HS-27A (cell line): ENCODE data around the gene BCL10.
A peak's percentile ranks its signal among the peaks of the same experiment; 100 is the strongest.
"Not testable (repeated sequence)": the region's sequence is repeated elsewhere in the genome, so short reads cannot be mapped to it uniquely, and the experiment has no call there.

Experiments
- DNase-seq: peaks from one replicate; pipeline ENCODE4 v3.0.0-alpha.2; 2012; ENCODE audit warnings: low read depth, missing footprints

BCL10 gene

GRCh38 chr1:85264150-85264549, 12.3 kb downstream of the BCL10 start:
- no peak for DNase-seq

GRCh38 chr1:85262985-85263384, 13.4 kb downstream of the BCL10 start:
- no peak for DNase-seq

GRCh38 chr1:85259912-85260274, 16.5 kb downstream of the BCL10 start:
- no peak for DNase-seq

- DNase-seq = peak; percentile 71
These were observed 17.1 kb downstream of the BCL10 start, which contains the start of gene C1orf52 for GRCh38 chr1:85259118-85259911. C1orf52 (minus strand) TSS chr1:85259662; CDS start chr1:85259633, 29 bp downstream.

GRCh38 chr1:85258536-85259117, 17.8 kb downstream of the BCL10 start:
- DNase-seq = no peak

- not testable (repeated sequence) for DNase-seq
These were observed 27.4 kb downstream of the BCL10 start for GRCh38 chr1:85249042-85249441.

- DNase-seq = no peak
These were observed 30.5 kb downstream of the BCL10 start for GRCh38 chr1:85245891-85246290.

- DNase-seq = no peak
These were observed 31.0 kb downstream of the BCL10 start for GRCh38 chr1:85245456-85245855.

GRCh38 chr1:85244271-85245061, 32.0 kb downstream of the BCL10 start:
- no peak for DNase-seq

GRCh38 chr1:85243372-85243771, 33.1 kb downstream of the BCL10 start:
- no peak for DNase-seq

GRCh38 chr1:85240643-85241042, 35.8 kb downstream of the BCL10 start:
- DNase-seq = no peak

GRCh38 chr1:85240174-85240601, 36.2 kb downstream of the BCL10 start:
- DNase-seq = peak; percentile 48

- DNase-seq = no peak
These were observed 38.8 kb downstream of the BCL10 start for GRCh38 chr1:85237613-85238012.

GRCh38 chr1:85230305-85230977, 46.0 kb downstream of the BCL10 start:
- DNase-seq = no peak

- no peak for DNase-seq
These were observed 46.8 kb downstream of the BCL10 start for GRCh38 chr1:85229574-85230097.

- DNase-seq = no peak
These were observed 47.5 kb downstream of the BCL10 start for GRCh38 chr1:85228972-85229371.

- no peak for DNase-seq
These were observed 50.6 kb downstream of the BCL10 start for GRCh38 chr1:85225624-85226380.

GRCh38 chr1:85224734-85225623, 51.5 kb downstream of the BCL10 start:
- no peak for DNase-seq

- no peak for DNase-seq
These were observed 52.1 kb downstream of the BCL10 start for GRCh38 chr1:85224295-85224694.

GRCh38 chr1:85223334-85223733, 53.1 kb downstream of the BCL10 start:
- DNase-seq = no peak
